Choroid plexus epithelial cell (primary cell): ENCODE data around the gene COMMD7.
"Not testable (repeated sequence)": the region's sequence is repeated elsewhere in the genome, so short reads cannot be mapped to it uniquely, and the experiment has no call there.

Source experiments
- DNase-seq: peaks from one replicate; pipeline ENCODE4 v3.0.0-alpha.2; 2010; ENCODE audit warnings: low read depth
- H3K4me3 ChIP-seq: 2 replicates; pipeline ENCODE4 v1.5.1; 2011; ENCODE audit warnings: low read depth, mild to moderate bottlenecking, control low read depth, low read length, moderate library complexity
- CTCF ChIP-seq: conservative IDR thresholded peaks from 2 replicates; pipeline ENCODE4 v1.5.1; 2011; ENCODE audit warnings: low read depth, mild to moderate bottlenecking, control low read depth, inconsistent platforms, low read length, moderate library complexity

The COMMD7 gene

GRCh38 chr20:32775336-32775991 is 32.2 kb upstream of the COMMD7 start:
- no peak overlapping the region for H3K4me3 ChIP-seq
- no peak for DNase-seq
- TF ChIP-seq CTCF = no peak

- DNase-seq = no peak
- TF ChIP-seq CTCF = no peak
- H3K4me3 ChIP-seq = no peak overlapping the region
Measured at GRCh38 chr20:32773855-32774254, 30.6 kb upstream of the COMMD7 start.

- no peak for TF ChIP-seq CTCF
- H3K4me3 ChIP-seq = no peak overlapping the region
- DNase-seq = no peak
Measured at GRCh38 chr20:32773223-32773622, 30.0 kb upstream of the COMMD7 start.

GRCh38 chr20:32772046-32772445 is 28.8 kb upstream of the COMMD7 start:
- no peak for TF ChIP-seq CTCF
- no peak for DNase-seq

GRCh38 chr20:32767418-32768198 is 24.3 kb upstream of the COMMD7 start:
- DNase-seq = no peak
- no peak overlapping the region for H3K4me3 ChIP-seq
- no peak for TF ChIP-seq CTCF

More at GRCh38 chr20:32772046-32772445, 28.8 kb upstream of the COMMD7 start:
- no peak overlapping the region for H3K4me3 ChIP-seq

GRCh38 chr20:32765230-32765875 is 22.1 kb upstream of the COMMD7 start:
- not testable (repeated sequence) for DNase-seq, H3K4me3 ChIP-seq
